Forelimb muscle (tissue), 1 donor: ENCODE data around the gene GFI1. TPM values are rescaled to one million over a fixed set of nuclear protein-coding genes. Genes with fewer than 3 reads are reported as not detected.

Experiments
- DNase-seq: peaks from one replicate; pipeline ENCODE4 v3.0.0-alpha.2; 2013; ENCODE audit warnings: low read depth
- polyA plus RNA-seq: library from polyadenylated mRNA; unstranded; fragments of 120-200 nt; gene quantifications from one replicate; pipeline ENCODE4 v1.2.1, GENCODE V29; 2013; ENCODE audit not compliant: insufficient read length

Gene GFI1
- polyA plus RNA-seq, 1 donor, result 0.20 TPM

DNA sequence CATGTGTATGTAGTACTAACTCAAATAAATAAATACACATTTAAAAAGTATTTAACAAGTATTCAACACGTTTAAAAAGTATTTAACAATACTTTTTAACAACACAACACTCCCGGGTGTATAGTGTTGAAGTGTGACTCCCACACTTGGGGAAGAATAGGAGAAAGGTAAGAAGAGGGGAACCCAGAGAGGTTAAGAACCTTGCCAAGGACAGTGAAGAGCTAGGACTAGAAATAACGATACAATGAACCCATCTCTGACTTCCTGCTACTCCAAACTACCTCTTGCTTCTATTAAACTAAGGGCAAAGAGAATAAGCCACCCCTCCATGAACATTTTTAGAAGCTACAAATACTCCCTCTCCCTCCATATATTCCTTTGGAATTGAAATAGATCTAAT lies 1.7 kb upstream of the GFI1 start:
- no peak for DNase-seq

DNA sequence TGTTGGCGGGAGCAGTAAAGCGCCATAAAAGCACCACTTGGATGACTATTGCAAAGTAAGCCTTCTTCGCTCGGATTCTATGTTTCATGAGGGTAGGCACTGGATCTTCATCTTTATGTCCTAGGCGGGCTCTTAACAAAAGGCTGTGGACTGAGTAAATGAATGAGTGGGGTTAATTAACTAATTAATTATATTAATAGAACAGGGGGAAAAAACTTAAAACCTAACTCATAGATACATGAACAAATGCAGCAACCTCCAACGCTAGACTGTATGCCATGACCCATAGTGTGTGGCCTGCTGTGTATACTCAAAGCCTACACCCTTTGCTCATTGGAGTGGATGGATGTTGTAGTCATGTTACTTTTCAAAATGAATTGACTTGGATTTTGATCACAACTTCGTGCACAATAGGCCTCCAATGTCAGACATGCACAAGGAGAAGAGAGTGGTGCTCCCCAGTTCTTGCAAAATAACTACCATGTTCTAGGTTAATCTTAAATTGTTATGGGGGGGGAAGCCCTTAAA lies 417 bp upstream of the GFI1 start:
- DNase-seq, result no peak

DNA sequence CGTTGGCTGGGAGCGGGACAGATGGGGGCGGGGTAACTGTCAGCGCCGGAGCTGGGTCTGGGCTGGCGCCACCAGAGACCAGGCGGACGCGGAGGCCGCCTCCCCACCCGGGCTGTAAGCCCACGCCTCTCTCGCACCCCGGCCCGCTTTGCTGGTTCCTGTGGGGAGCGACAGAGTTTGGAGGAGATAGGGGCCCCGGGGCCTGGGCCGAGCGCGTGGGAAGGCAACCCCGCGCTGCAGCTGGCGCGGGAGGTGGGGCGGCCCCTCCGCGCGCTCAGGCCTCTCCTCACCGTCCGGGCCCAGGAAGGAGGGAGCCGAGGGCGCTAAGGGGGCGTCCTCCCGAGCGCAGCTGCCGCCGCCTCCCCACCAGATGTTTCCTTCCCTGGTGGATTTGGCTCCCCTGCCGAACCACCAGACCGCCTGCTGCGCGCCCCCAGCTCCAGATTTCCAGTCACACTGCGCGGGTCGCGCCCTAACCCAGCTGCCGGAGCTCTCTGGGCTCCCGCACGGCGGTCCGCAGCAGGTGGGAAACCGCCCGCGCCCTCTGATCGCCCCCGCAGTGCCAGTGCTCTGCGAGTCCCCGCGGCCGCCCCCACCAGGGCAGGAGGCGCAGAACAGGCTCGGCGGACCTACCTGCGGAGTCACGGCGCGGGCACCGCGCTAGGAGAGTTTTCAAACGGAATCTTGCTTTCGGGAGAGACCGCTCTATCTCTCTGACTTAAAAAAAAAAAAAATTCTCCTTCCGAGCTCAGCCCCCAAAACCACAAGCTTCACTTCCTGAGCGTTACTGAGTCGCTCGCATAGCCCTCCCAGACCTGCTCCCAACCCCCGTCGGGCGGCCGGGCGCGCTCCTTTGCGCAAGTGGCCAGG lies 1.1 kb downstream of the GFI1 start:
- DNase-seq, result no peak

DNA sequence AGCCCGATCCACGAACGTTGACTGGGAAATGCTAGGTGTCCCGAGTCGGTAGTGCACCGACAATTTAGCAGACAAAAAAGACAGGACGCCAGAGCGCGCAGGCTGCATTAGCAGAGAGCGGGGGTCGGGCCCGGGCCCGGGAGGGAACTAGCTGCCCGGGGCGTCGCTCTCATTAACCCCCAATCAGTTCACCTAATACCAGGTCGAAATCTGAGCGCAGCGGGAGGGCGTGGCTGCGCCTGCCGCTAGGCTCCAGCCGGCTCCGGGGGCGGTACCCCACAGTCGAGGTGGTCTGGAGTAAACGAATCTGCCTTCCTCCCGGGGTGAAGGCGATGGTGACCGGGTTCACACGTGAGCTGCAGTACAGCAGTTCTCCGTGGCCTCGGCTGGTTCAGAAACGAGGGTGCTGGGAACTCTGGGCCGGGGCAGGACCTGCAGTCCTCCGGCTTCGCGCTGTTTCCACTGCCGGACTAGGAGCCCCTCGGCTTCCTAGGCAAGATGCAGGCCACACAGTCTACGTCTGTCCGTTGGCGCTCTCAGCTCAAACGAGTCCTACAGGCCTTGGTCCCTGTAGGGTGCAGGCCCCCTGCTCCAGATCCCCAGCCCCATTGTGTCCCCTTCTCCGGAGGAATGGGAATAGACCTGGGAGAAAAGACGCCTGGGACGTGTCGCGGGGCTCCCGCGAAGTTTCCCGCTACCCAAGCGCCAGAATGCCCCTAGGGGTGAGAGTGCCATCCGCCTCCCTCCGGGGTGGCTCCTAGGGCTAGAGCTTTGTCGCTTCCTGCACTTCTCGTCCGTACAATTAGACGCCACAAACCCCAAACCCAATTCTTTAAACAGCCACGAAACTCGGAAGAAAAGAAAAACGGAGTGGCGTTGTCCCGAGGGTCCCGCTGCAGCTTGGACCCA lies 2.0 kb downstream of the GFI1 start:
- DNase-seq, result no peak

DNA sequence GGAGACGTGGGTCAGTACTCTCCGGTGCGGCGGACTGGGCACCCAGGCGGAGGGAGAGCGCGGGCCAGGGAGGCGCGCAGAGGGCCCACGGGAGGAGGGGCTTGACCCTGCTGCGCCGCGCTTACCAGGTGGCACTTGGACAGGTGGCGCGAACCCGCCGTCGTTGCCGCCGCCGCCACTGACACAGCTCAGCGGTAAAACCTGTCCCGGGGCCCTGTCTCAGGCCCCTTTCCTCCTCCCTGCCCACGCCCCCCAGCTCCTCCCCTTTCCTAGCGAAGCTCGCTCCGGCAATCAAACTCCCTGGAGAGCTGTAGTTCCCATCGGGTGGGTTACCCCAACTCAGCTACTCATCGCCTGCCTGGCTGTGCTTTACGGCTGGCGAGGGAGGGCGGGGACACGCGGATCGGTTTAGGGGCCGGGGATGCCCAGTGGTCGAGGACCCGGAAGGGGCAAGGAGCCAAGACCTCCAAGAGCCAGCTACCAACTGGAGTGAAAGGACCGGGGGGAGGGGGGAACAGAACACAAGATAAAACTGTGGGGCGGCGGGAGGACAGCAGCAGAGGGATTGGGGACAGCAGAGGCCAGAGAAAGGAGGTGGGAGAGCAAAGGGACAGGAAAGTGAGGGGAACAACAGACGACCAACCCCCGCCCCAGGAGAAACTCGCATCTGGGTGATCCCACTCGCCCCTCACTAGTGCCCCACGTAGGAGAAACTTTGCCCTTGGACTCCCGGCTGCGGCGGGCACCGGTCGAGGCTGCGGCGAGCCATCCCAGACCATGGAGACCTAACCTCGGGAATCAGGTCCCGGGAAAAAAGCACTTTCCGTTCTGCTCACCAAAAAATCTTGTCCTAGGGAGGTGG lies 2.9 kb downstream of the GFI1 start:
- no peak for DNase-seq

DNA sequence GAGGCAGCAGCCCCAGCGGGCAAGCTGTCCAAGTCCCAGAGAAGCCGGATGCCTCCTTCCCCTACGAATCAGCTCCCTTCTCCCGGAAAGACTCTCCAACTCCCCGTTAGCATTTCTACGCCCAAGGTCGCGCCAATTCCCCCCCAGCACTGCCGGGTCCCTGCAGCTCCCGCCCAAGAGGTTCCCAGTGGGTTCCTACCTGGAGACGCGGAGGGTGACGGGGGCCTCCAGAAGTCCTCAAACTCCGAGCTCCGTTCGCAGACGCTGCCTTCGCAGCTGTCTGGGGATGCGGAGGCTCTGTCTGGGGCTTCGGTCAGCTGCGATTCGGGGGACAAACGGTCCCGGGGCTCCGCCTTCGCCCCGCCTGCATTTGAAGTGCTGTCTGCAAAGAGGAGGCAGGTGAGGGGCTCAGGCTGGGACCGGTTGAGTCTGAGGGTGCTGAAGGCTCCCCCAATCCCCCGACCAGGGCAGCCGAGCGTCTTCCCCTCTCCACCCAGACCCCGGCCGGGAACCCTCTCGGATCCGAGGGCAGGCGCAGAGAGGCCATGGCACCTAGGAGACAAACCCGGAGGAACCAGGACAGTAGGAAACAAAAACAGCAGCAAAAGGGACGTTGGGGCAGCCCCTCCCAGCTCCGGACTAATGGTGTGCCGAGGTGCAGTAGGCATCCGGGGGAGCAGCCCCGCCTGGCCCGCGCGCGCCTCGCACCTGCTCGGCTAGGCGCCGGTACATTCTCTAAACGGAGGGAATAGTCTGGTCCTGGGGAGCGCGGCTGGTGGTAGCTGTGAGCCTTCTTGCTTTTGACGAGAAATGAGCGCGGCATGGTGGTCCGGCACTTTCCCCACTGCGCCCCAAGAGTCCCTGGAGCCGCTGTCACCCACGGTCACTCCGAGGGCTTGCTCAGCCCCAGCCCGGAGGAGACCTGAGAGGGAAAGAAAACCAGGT lies 3.8 kb downstream of the GFI1 start:
- no peak for DNase-seq

DNA sequence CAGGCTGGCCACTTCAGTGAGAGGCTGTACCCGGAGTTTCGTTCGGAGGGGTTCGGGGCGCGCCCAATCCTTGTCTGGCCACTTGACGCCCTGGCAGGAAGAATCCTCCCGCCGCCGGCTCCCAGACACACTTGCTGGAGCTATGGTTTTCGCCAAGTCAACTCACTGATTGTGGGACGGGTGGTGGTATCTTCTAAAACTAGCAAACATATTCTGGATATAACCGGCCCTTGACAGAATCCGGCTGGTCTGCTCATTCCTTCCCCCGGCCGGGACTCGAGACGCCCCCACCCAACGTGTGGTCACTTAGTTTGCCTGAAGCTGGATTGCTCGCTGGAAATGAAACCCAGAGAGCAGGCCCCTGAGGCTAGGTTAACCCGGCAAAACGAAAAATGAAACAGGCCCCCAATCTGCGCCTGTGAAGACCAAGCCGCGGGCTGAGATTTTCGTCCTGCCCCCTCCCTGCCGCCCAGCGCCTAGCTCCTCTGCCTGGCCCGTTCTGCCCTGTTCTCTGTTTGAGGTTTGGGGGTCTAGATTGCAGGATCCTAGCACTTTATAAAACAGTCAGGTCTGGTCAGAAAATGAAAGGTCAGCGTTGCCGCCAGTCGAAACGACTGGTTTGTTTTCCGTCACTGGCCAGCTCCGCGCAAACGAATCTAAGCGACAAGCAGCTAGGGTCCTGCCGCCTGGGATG lies 4.6 kb downstream of the GFI1 start:
- no peak for DNase-seq

DNA sequence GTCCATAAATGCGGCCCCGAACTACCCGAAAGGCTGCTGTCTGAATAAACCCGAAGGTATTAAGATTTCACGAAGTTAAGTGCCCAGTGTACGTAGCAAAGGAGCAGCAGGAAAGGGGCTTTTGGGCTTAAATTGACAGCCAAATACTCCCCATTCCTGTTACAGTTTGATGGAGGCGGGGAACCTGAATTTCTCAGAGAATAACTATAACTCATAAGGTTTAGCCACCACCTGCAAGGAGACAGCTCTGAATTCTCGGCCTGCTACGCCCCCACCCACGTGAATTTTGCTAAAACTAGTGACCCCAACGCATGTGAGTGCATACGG lies 5.2 kb downstream of the GFI1 start:
- DNase-seq, result no peak

DNA sequence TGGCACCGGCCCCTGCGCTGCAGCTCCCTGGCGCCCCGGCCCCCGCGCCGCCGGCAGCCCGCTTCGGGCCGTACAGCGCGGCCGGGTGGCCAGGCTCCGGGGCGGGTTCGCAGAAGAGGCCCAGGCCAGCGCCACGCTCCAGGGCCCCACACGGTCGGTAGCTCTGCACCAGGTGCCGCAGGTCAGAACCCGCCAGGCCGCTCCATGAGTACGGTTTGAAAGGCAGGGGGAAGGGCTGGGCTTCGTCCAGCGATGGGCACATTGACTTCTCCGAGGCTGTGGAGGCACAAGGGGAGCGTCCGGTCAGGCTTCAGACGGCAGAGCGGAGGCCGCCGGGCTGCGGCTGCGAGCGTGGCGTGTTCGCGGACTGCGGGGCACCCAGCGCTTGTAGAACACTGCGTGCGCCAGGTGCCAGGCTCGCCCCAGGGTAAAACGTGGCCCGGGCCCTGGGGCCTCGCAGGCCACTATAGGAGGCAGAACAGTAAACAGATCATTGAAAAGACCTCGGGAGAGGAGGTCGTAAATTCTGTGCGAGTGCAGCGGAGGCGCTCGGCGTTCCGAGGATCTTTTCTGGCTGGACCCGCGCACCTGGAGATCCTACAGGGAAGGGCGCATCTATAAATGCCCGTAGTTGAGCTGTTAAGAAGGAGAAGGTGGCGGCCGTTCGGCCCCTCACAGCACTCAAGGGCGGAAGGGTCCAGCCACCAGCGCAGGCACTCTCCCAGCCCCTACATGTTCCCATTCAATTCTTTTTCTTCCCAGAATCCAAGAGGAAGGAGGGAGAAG lies 5.7 kb downstream of the GFI1 start:
- DNase-seq, result no peak

DNA sequence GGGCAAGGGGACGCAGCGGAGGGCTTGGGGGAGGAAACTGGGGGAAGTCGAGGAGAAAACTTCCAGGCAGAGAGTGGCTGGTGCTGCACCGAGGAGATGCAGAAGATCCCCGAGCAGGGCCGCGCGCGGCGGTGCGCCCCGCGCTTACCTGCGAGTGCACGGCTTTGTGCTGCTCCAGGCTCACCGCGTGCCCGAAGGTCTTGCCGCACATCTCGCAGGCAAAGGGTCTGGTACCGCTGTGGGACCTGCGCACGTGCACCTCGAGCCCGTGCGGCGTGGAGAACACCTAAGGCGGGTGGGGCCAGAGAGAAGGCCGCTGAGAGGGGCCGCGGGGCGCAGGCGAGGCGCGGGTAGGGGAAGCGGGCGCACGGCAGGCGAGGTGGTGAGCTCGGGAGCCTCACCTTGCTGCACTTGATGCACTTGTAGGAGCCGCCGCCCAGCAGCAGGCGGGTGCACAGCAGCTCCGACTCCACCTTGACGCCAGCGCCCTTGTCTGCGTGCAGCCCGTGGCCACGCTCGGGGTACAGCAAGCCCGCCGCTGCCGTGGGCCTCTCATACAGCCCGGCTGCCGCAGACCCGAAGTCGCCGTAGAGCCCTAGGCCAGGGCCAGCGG lies 6.4 kb downstream of the GFI1 start:
- no peak for DNase-seq

DNA sequence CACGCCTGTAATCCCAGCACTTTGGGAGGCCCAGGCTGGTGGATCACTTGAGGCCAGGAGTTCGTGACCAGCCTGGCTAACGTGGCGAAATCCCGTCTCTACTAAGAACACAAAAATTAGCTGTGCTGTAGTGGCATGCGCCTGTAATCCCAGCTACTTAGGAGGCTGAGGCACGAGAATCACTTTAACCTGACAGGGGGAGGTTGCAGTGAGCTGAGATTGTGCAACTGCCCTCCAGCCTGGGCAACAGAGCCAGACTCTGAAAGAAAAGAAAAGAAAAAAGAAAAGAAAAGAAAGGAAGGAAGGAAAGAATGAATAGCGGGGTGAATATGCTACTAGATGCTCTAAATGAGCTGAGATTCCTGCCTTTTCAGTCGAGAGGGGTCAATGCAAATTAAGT lies 7.1 kb downstream of the GFI1 start:
- DNase-seq, result no peak

DNA sequence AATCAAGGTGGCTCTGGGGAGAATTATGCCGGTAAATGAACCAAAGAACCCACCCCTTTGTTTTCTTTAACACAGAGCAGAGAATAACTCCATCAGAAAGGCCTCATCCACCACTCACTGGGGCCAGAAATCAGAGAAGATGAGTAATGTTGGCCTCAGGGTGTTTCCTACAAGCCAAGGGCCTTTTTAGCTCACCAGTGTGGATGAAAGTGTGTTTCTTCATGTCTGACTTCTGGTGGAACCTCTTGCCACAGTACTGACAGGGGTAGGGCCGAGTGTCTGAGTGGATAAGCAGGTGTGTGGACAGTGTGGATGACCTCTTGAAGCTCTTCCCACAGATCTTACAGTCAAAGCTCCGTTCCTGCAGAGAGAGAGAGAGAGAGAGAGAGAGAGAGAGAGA lies 8.3 kb downstream of the GFI1 start:
- no peak for DNase-seq

DNA sequence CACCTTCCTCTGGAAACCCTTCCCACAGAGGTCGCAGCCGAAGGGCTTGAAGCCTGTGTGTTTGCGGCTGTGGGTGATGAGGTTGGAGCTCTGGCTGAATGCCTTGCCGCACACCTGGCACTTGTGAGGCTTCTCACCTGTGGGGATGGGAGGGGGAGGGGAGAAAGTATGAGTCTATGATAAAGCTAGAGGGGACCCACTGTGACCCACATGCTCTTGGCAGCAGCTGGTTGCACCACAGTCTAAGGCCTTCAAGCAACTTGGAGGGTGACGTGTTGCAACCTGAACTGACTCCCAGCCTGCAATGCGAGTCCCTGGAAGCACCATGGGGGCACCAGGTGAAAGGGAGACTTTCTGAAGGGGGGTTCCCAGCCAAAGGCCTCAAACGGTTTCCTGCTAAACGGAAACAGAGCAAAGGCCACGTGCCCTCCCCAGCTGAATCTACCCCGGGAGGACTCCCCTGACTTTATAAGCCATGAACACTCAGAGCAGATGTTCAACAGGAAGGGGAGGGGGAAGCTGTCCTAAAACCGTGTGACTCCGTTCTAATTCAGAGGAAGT lies 10.6 kb downstream of the GFI1 start:
- DNase-seq, result no peak

DNA sequence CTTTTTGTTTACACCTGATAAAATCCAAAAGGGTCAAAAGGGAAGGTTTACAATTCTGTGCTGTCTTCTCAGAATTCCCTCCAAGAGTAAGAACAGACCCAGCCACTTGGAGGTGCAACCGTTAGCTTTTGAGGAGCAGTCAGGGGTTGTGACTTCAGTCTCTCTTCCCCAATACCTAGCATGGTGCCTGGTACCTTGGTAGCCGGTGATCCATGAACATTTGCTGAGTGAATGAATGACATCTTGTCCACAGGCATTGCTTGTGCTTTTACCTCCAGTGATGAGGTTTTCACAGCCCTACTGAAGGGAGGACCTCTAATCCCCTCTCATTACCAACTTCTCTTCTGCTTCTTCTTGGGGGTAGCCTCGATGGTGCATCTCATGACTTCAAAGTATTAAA lies 11.7 kb downstream of the GFI1 start:
- DNase-seq, result no peak

DNA sequence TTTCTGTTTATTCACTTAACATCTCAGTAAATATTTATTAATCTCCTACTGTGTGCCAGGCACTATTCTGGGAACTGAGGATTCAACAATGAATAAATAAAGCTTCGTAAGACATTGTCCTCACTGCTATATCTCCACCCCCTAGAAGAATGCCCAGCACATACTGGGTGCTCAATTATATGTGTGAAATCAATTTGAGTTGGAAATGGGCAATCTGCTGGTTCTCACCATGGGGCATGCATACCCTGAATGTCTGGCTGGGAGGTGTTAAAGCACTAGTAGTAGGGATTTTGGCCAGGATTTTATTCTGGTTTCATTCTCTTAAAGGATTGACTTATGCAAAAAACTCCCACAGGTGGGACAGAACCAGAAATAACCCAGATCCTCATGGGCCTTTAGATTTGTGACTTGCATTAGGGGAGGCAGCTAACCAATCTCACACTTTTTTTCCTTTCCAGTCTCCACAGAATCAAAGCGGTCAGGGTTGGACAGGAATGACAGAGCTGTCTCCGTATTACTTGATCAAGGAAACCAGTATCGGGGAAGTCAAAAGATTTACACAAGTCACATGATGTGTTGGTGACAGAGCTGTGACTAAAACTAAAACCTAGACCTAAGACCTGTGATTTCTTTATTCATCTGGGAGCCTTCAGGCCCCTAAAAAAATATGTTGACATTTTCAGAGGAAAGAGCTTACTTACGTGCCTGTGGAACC lies 12.8 kb downstream of the GFI1 start:
- DNase-seq, result no peak

DNA sequence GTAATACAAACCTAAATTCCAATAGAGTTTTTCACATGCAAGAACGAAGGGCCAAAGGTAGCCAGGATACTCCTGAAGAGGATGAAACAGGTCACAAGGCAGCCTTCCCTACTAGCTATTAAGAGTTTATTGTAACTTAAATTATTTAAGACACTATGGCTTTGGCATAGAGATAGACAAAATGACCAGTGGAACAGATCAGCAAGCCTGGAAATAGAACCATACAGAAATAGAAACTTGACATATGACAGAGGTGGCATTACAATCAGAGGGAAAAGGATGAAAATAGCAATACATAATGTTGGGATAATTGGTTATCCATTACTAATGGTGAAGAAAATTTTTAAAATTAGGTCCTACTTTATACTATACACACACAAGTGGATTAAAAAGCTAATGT lies 16.5 kb downstream of the GFI1 start:
- DNase-seq, result no peak

DNA sequence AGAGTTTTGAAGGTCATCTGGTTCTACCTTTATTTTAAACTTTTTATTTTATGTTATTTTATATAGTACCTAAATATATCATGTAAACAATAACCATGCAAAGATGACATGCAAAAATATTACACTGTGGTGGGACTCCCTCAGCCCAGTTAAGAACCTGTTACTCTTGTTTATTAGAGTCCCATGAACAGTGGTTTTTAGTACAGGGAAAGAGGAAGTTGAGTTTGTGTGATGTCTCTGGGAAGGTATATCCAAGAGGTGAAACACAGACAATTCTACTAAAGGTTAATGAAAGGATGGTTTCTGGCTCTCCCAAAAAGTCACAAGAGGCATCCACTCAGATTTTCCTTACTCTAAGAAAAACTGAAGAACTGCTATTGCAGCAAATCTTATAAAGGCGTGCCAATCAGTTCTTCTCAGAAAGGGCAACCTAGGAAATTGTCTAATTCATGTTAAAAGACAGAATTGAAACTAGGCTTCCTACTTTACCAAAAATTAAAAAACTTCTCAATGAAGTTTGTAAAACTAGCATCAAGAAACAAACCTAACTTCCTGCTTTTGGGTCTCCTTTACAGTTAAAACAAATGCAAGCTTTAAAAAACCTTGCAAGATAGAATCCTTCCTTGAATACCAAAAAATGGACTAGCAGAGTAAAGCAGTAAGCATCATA lies 19.9 kb downstream of the GFI1 start:
- no peak for DNase-seq
